ENCODE data around the gene ULK2.

Gene ULK2

GRCh38 chr17:19747829-19748806 lies 119.6 kb downstream of the ULK2 start, which contains the start of gene ALDH3A1:
TSS of gene ALDH3A1 (minus strand) at chr17:19748298. CDS start at chr17:19745129, 3,169 bp downstream.
- no peaks in the 10 kb centered on the region for H3K9me3 Mint-ChIP-seq
- no peak within 1 kb of the TSS for H3K4me3 Mint-ChIP-seq
- peaks cover 21% of the 10 kb centered on the region for H3K27me3 Mint-ChIP-seq
- peaks cover 26% of the 10 kb centered on the region for H3K4me1 Mint-ChIP-seq
- no peaks in the 10 kb centered on the region for H3K36me3 Mint-ChIP-seq
- H3K27ac Mint-ChIP-seq, result no peak within 1 kb of the TSS
- ATAC-seq, result no peak

- ATAC-seq, result no peak
- H3K27me3 Mint-ChIP-seq, result peaks cover 21% of the 10 kb centered on the region
- H3K4me3 Mint-ChIP-seq, result no peak overlapping the region
- no peaks in the 10 kb centered on the region for H3K9me3 Mint-ChIP-seq
- H3K27ac Mint-ChIP-seq, result no peak overlapping the region
- H3K36me3 Mint-ChIP-seq, result no peaks in the 10 kb centered on the region
- H3K4me1 Mint-ChIP-seq, result peaks cover 18% of the 10 kb centered on the region
Measured at GRCh38 chr17:19747159-19747719, 120.5 kb downstream of the ULK2 start.

- H3K27me3 Mint-ChIP-seq, result peaks cover 21% of the 10 kb centered on the region
- H3K4me3 Mint-ChIP-seq, result no peak overlapping the region
- H3K9me3 Mint-ChIP-seq, result no peaks in the 10 kb centered on the region
- ATAC-seq, result no peak
- no peak overlapping the region for H3K27ac Mint-ChIP-seq
- no peaks in the 10 kb centered on the region for H3K36me3 Mint-ChIP-seq
- H3K4me1 Mint-ChIP-seq, result peaks cover 13% of the 10 kb centered on the region
Measured at GRCh38 chr17:19746517-19746916, 121.2 kb downstream of the ULK2 start.

- ATAC-seq, result peak; percentile 83
- peak overlapping the region; percentile 85 for H3K4me3 Mint-ChIP-seq
- H3K36me3 Mint-ChIP-seq, result no peaks in the 10 kb centered on the region
- peaks cover 13% of the 10 kb centered on the region for H3K4me1 Mint-ChIP-seq
- peak overlapping the region; percentile 77 for H3K27ac Mint-ChIP-seq
- H3K9me3 Mint-ChIP-seq, result no peaks in the 10 kb centered on the region
- H3K27me3 Mint-ChIP-seq, result peaks cover 21% of the 10 kb centered on the region
Measured at GRCh38 chr17:19744922-19745757, 122.6 kb downstream of the ULK2 start.

- Mint-ChIP-seq H3K4me3 (peak overlapping the region; percentile 85), H3K9me3 (no peaks in the 10 kb centered on the region), H3K27me3 (peaks cover 20% of the 10 kb centered on the region), H3K4me1 (peaks cover 13% of the 10 kb centered on the region), H3K27ac (peak overlapping the region; percentile 77), H3K36me3 (no peaks in the 10 kb centered on the region)
- ATAC-seq, result peak; percentile 11
Measured at GRCh38 chr17:19744492-19744891, 123.2 kb downstream of the ULK2 start.

GRCh38 chr17:19743101-19744100 lies 124.3 kb downstream of the ULK2 start:
- H3K4me1 Mint-ChIP-seq, result peaks cover 13% of the 10 kb centered on the region
- no peaks in the 10 kb centered on the region for H3K36me3 Mint-ChIP-seq

GRCh38 chr17:19742495-19742894 lies 125.2 kb downstream of the ULK2 start:
- no peak for ATAC-seq
- no peaks in the 10 kb centered on the region for H3K9me3 Mint-ChIP-seq
- H3K4me3 Mint-ChIP-seq, result no peak overlapping the region
- H3K4me1 Mint-ChIP-seq, result peaks cover 13% of the 10 kb centered on the region
- no peak overlapping the region for H3K27ac Mint-ChIP-seq
- no peaks in the 10 kb centered on the region for H3K27me3 Mint-ChIP-seq
- H3K36me3 Mint-ChIP-seq, result no peaks in the 10 kb centered on the region

More at GRCh38 chr17:19743101-19744100, 124.3 kb downstream of the ULK2 start:
- Mint-ChIP-seq H3K4me3 (peak overlapping the region; percentile 55), H3K27ac (peak overlapping the region; percentile 77), H3K27me3 (peaks cover 9% of the 10 kb centered on the region), H3K9me3 (no peaks in the 10 kb centered on the region)
- ATAC-seq, result no peak

- no peaks in the 10 kb centered on the region for H3K9me3 Mint-ChIP-seq
- no peaks in the 10 kb centered on the region for H3K36me3 Mint-ChIP-seq
- H3K4me1 Mint-ChIP-seq, result peaks cover 13% of the 10 kb centered on the region
- no peaks in the 10 kb centered on the region for H3K27me3 Mint-ChIP-seq
- no peak for ATAC-seq
- no peak overlapping the region for H3K27ac Mint-ChIP-seq
- H3K4me3 Mint-ChIP-seq, result no peak overlapping the region
Measured at GRCh38 chr17:19741832-19742457, 125.8 kb downstream of the ULK2 start.

GRCh38 chr17:19740933-19741332 lies 126.8 kb downstream of the ULK2 start:
- ATAC-seq, result no peak
- H3K27me3 Mint-ChIP-seq, result no peaks in the 10 kb centered on the region
- peaks cover 13% of the 10 kb centered on the region for H3K4me1 Mint-ChIP-seq
- H3K9me3 Mint-ChIP-seq, result no peaks in the 10 kb centered on the region
- no peak overlapping the region for H3K4me3 Mint-ChIP-seq
- H3K36me3 Mint-ChIP-seq, result no peaks in the 10 kb centered on the region
- no peak overlapping the region for H3K27ac Mint-ChIP-seq

- no peaks in the 10 kb centered on the region for H3K36me3 Mint-ChIP-seq
Measured at GRCh38 chr17:19739241-19740201, 128.2 kb downstream of the ULK2 start.

GRCh38 chr17:19738757-19739156 lies 129.0 kb downstream of the ULK2 start:
- Mint-ChIP-seq H3K36me3 (no peaks in the 10 kb centered on the region), H3K9me3 (no peaks in the 10 kb centered on the region), H3K27ac (no peak overlapping the region)

More at GRCh38 chr17:19739241-19740201, 128.2 kb downstream of the ULK2 start:
- no peak overlapping the region for H3K27ac Mint-ChIP-seq
- no peaks in the 10 kb centered on the region for H3K9me3 Mint-ChIP-seq
- no peak for ATAC-seq
- H3K4me1 Mint-ChIP-seq, result peaks cover 3% of the 10 kb centered on the region
- H3K4me3 Mint-ChIP-seq, result no peak overlapping the region
- no peaks in the 10 kb centered on the region for H3K27me3 Mint-ChIP-seq

GRCh38 chr17:19738073-19738449 lies 129.7 kb downstream of the ULK2 start:
- no peaks in the 10 kb centered on the region for H3K27me3 Mint-ChIP-seq
- no peak overlapping the region for H3K27ac Mint-ChIP-seq
- no peaks in the 10 kb centered on the region for H3K9me3 Mint-ChIP-seq
- no peaks in the 10 kb centered on the region for H3K36me3 Mint-ChIP-seq
- no peak for ATAC-seq
- no peaks in the 10 kb centered on the region for H3K4me1 Mint-ChIP-seq
- H3K4me3 Mint-ChIP-seq, result no peak overlapping the region

More at GRCh38 chr17:19738757-19739156, 129.0 kb downstream of the ULK2 start:
- H3K4me1 Mint-ChIP-seq, result no peaks in the 10 kb centered on the region
- no peaks in the 10 kb centered on the region for H3K27me3 Mint-ChIP-seq
- no peak for ATAC-seq
- H3K4me3 Mint-ChIP-seq, result no peak overlapping the region

All from stimulated activated memory B cell treated with anti-CD40 and anti-IgM and Interleukin-4, amounts not matched to agents 10 μg/mL and 1 μg/mL and 100 μg/mL, for 72 hours (primary cell).